ENCODE results near the gene SMS.

SMS gene

GRCh38 chrX:22037911-22038537 lies 97.5 kb downstream of the SMS start:
- no peak for DNase-seq (ENCODE audit: low spot score)

DNA sequence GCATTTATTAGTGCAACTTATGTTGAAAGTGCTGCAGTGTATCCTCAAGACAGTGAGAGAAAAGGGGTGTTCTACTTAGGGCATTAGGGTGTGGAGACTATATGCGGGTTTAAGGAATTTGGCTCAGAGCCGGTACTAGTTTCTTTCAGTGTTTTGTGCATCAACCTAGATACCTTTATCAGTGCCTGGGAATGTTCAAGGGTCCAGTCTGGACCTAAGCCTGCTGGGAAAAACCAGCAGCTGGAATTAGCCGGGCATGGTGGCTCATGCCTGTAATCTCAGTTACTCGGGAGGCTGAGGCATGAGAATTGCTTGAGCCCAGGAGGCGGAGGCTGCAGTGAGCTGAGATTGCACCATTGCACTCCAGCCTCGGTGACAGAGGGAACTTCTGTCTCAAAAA lies 99.0 kb downstream of the SMS start:
- no peak for DNase-seq (ENCODE audit: low spot score)

- DNase-seq (ENCODE audit: low spot score) = no peak
Observed at GRCh38 chrX:22040184-22040583, 99.7 kb downstream of the SMS start.

DNA sequence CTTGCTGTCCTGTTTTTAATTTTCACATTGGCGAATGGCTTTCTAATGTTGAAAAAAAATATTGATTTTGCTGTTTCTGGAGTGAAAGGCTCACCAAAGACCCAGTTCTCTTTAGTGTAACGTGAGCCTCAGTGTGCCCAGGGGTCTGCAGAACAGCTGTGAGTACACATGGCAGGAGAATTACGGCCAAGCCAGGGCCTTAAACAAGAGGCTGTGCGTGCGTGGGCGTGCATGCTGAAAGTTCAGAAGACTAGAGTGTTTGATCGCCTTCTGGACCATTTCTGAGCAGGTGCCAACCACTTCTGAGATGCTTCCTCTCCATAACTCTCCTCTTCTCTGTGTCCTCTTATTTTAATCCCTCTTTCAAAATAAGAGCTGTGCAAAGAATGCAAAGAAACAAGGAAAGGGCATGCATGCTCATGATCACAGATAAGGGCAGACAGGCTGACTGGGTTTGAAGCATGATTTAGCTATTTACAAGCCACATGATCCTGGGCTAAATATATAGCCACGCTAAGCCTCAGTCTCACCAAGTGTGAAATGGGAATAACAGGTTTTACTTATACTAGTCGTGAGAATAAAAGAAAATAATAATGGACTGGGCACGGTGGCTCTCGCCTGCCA lies 101.5 kb downstream of the SMS start:
- no peak for DNase-seq (ENCODE audit: low spot score)

GRCh38 chrX:22043872-22044271 lies 103.4 kb downstream of the SMS start:
- no peak for DNase-seq (ENCODE audit: low spot score)

Data from RKO (cell line).